NCI-H1930 (cell line): ENCODE data around the gene GRAMD2B.
"Not testable (repeated sequence)": the region's sequence is repeated elsewhere in the genome, so short reads cannot be mapped to it uniquely, and the experiment has no call there.

ENCODE experiments used
- DNase-seq, 2 experiments: peaks; one replicate each; lab custom pipeline; 2025; lab: John Stamatoyannopoulos, UW

GRAMD2B gene

GRCh38 chr5:126450907-126451306, 27.7 kb downstream of the GRAMD2B start:
- DNase-seq, result no peak

- DNase-seq, result no peak
These were observed 29.3 kb downstream of the GRAMD2B start for GRCh38 chr5:126452477-126452876.

GRCh38 chr5:126454081-126454480, 30.9 kb downstream of the GRAMD2B start:
- DNase-seq, result no peak

- DNase-seq, result no peak
These were observed 31.3 kb downstream of the GRAMD2B start for GRCh38 chr5:126454535-126454934.

GRCh38 chr5:126455264-126455663, 32.1 kb downstream of the GRAMD2B start:
- no peak for DNase-seq

GRCh38 chr5:126455728-126456127, 32.5 kb downstream of the GRAMD2B start:
- DNase-seq, result no peak

- DNase-seq, result no peak
These were observed 33.1 kb downstream of the GRAMD2B start for GRCh38 chr5:126456217-126456820.

- no peak for DNase-seq
These were observed 37.2 kb downstream of the GRAMD2B start for GRCh38 chr5:126460459-126460858.

GRCh38 chr5:126460977-126461376, 37.8 kb downstream of the GRAMD2B start:
- DNase-seq, result no peak

GRCh38 chr5:126461838-126462237, 38.6 kb downstream of the GRAMD2B start:
- DNase-seq, result no peak

GRCh38 chr5:126462239-126463014, 39.2 kb downstream of the GRAMD2B start:
- DNase-seq, result no peak

GRCh38 chr5:126464016-126464415, 40.8 kb downstream of the GRAMD2B start:
- DNase-seq, result no peak

- no peak for DNase-seq
These were observed 41.8 kb downstream of the GRAMD2B start for GRCh38 chr5:126464959-126465358.

GRCh38 chr5:126468091-126468490, 44.9 kb downstream of the GRAMD2B start:
- DNase-seq, result no peak

GRCh38 chr5:126469536-126470316, 46.5 kb downstream of the GRAMD2B start:
- DNase-seq, result no peak

- DNase-seq, result not testable (repeated sequence)
These were observed 47.3 kb downstream of the GRAMD2B start for GRCh38 chr5:126470529-126470928.

- no peak for DNase-seq
These were observed 48.0 kb downstream of the GRAMD2B start for GRCh38 chr5:126471247-126471646.

GRCh38 chr5:126471875-126472537, 48.8 kb downstream of the GRAMD2B start:
- DNase-seq, result no peak

GRCh38 chr5:126472538-126472889, 49.3 kb downstream of the GRAMD2B start:
- DNase-seq, result no peak

GRCh38 chr5:126477294-126478117, 54.3 kb downstream of the GRAMD2B start:
- no peak for DNase-seq

GRCh38 chr5:126479810-126480209, 56.6 kb downstream of the GRAMD2B start:
- DNase-seq, result no peak

- no peak for DNase-seq
These were observed 57.6 kb downstream of the GRAMD2B start for GRCh38 chr5:126480824-126481223.
